GM18526 (cell line): Measurements from ENCODE around the gene AKT2.

Experiments
- POLR2A ChIP-seq: IDR thresholded peaks from 3 replicates; pipeline ENCODE4 v1.6.1; 2011; ENCODE audit not compliant: insufficient read length; ENCODE audit errors: extremely low read depth

AKT2 gene

DNA sequence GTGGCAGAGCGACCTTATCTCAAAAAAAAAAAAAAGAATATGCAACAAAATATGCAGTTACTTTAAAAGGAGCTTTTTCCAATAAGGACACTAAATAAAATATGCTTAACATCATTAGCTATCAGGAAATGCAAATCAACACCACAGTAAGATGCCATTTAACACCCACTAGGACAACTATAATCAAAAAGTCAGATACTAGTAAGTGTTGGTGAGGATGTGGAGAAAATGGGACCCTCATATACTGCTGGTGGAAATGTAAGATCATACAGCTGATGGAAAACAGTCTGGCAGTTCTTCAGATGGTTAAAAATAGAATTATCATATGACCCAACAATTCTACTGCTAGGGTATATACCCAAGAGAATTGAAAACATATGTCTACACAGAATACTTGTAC is 24.5 kb upstream of the AKT2 start:
- TF ChIP-seq POLR2A = no peak

DNA sequence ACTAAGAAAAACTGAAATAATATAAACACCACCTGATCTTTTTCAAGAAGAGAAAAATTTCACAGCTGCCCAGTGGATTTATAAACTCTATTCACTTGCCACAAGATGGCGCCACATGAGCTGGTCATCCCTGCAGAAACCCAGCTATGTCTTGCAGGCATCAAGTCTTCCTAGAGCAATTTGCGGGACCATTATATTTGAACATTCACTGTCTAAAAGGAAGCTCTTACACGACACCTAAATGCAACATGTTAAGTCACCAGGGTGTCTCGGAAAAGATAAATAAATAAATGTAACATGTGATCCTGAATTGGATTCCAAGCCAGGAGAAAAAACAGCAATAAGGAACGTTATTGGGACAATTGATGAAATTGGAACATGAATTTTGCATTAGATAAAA is 20.3 kb upstream of the AKT2 start:
- no peak for TF ChIP-seq POLR2A

DNA sequence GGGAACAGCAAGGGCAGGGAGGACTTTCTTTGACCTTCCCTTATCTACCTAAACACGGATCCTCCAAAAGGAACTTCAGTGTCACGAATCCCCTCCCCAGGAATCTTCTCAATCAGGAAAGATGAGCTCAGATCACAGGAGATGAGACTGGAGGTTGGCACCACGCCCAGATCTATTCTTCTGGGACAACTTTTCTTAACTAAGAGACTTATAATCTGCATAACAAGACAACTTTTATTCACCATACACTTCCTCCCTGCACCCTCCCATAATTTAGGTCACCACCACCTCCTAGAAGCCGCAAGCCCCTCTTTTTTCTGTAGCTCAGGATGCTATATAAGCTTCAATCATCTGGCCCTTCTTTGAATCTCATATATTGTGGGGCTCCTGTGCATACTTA is 19.2 kb upstream of the AKT2 start:
- no peak for TF ChIP-seq POLR2A

DNA sequence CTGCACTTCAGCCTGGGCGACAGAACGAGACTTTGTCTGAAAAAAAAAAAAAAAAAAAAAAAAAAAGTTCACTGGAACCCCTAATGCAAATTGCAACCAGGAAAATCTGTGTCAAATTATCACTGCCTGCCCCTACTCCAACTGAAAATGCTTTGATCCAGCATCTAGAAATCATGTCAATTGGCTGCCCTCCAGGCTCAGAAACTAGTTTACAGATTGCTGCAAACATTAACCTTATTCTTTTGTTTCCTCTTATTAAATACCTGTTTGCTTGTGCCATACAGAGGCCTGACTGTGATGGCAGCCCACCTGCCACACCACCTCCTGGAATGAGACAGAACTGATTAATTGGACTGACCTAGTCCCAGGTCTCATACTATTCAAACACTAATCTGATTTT is 18.6 kb upstream of the AKT2 start:
- no peak for TF ChIP-seq POLR2A

DNA sequence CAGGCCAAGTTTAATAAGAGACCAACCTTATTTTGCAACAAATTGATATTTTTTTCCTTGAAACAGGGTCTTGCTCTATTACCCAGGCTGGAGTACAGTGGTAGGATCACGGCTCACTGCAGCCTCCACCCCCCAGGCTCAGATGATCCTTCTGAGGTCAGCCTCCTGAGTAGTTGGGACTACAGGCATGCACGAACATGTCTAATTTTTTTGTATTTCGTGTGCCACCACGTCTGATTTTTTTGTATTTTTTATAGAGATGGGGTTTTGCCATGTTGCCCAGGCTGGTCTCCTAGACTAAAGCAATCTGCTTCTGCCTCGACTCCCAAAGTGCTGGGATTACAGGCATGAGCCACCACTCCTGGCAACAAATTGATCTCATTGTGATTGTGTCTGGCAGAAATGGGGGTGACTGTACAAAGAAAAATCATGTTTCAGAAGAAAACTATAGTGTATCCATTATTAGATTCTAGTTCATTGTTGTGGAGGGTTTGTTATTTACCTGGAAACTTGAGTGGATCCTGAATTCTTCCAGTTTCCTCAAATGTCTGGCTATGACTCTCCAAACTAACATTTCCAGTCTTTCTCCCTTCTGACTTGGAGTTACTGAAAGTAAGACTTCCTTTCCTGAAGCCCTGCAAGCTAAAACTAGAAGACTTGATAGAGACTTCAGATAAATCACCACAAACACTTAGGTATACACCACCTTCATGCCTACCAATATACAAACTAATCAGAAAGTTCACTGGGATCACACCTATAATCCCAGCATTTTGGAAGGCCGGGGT is 17.3 kb upstream of the AKT2 start:
- no peak for TF ChIP-seq POLR2A

DNA sequence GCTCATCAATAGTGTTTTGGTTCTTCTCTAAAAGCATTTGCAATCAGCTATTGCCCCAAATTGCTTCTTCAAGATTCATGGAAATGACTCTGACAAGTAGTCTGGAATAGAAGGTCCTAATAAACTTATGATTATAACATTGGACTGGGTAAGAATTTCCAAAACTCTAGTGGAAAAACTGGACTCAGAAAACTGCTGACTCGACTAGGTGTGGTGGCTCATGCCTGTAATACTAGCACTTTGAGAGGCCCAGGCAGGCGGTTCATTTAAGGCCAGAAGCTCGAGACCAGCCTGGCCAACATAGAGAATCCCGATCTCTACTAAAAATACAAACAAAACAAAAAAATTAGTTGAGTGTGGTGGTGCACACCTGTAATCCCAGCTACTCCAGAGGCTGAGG is 15.5 kb upstream of the AKT2 start:
- TF ChIP-seq POLR2A = no peak

DNA sequence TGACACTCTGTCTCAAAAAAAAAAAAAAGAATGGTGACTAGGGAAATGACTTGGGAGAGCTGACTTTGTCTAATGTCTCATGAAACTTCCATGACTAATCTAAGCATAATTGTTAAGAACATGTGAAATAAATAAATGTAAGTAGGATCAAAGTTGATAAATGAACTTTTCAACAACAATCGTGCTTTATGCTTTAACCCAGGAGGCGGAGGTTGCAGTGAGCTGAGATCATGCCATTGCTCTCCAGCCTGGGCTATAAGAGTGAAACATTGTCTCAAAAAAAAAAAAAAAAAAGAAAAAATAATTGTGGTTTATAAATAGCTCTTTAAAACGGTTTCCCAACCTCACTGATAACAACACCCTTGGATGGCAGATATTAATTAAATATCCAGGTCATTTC is 12.9 kb upstream of the AKT2 start:
- no peak for TF ChIP-seq POLR2A

DNA sequence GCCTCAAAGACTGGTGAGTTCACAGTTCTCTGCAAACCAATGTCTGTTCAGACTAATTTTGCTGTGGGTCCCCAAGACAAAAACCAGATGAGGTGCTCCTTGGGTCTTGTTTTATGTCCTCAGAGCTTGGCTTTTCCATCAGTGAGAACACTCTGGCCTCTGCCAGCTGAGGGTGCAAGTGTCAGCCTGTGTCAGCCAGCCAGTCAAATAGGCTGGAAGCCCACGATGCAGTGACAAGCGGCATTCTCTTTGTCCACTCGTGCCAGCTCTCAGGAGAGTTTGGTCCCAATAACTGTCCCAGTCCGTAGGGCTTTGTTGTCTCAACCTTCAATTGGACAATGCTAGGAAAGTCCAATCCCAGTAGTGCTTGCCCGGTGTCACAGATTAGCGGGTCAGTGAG is 9.4 kb upstream of the AKT2 start:
- TF ChIP-seq POLR2A = no peak

DNA sequence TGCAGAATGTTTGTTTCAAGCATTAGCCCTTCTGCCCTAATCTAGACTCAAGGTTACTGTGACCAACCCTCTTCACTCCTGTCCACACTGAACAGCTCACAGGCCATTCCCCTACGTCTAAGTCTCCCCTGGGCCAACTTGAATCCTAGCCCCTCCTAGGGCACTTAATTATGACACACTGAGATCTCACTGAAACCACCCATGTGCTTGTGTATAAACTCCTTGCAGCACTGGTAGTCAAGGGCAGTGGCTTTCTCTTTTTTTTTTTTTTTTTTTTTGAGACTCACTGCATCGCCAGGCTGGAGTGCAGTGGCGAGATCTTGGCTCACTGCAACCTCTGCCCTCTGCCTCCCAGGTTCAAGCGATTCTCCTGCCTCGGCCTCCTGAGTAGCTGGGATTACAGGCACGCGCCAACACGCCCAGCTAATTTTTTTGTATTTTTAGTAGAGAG is 1.9 kb upstream of the AKT2 start:
- no peak for TF ChIP-seq POLR2A

DNA sequence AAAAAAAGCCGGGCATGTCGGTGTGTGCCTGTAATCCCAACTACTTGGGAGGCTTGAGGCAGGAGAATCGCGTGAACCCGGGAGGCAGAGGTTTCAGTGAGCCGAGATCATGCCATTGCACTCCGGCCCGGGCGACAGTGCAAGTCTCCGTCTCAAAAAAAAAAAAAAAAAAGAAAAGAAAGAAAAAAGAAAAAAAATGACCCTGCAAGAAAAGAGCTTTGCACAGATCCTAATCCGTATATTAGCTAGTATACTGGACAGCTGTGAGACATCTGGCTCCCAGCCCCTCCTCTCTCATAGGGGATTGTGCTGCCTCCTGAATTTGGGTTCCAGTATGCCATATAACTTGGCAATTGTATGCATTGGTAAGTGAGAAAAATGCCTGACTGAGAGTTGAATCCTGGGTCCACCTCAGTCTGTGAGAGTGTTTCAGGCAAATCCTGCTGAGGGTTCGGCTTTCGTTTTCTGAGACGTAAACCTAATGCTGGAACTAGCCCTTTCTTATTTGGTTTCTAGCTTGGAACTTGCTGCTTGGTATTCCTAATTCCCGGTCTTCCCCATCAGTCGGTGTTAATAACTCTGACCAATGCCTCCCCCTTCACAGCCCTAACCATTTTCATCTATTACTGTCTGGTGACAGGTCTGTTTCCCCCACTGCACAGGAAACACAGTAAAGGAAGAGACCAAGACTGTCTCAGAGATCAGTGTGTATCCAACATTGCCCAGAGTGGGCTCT is 1.3 kb upstream of the AKT2 start:
- no peak for TF ChIP-seq POLR2A

DNA sequence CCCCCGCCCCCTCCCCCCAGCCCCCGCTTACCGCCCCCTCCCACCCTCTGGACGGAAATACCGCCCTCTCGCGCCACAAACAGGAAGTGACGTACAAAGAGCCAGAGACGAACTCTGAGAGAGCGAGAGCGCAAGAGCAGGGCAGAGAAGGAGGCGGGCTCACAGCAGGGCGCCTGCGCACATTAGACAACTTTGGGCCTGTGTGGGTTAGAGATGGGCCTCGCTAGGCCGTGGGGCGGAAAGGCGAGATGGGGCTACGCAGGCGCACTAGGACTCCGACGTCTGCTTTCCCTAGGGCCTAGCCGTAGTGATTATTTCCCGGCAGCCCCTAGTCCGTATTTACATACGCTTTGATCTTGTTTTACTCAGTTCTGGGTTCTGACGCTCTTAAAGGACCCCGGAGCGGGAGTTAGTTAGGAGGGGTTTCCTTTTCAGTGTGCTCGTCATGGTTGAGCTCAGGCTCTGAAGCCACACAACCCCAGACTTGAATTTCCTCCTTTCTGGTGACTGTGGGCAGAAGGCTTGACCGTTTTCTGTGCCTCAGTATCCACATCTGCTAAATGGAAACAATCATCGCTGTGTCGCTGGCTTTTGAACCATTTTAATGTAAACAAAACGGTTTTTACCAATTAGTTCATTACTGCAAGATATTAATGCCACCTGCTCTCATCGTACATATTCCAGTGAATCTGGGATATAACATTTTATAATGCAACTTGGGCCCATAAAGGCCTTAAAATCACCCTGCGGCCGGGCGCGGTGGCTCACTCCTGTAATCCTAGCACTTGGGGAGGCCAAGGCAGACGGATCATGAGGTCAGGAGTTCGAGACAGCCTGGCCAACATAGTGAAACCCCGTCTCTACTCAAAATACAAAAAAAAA is 449 bp upstream of the AKT2 start:
- TF ChIP-seq POLR2A = peak; percentile 63

DNA sequence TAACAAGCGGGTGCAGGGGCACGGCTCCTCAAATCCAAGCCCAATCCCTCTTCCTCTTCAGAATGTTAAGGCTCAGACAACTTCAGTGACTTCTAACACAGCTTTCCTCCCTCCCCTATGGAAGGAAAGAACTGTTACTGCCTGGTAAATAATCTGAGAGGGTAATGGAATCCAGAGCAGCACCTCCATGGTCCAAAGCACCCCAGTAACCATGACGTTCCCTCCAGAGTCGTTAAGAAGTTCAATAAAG is 969 bp downstream of the AKT2 start:
- no peak for TF ChIP-seq POLR2A

DNA sequence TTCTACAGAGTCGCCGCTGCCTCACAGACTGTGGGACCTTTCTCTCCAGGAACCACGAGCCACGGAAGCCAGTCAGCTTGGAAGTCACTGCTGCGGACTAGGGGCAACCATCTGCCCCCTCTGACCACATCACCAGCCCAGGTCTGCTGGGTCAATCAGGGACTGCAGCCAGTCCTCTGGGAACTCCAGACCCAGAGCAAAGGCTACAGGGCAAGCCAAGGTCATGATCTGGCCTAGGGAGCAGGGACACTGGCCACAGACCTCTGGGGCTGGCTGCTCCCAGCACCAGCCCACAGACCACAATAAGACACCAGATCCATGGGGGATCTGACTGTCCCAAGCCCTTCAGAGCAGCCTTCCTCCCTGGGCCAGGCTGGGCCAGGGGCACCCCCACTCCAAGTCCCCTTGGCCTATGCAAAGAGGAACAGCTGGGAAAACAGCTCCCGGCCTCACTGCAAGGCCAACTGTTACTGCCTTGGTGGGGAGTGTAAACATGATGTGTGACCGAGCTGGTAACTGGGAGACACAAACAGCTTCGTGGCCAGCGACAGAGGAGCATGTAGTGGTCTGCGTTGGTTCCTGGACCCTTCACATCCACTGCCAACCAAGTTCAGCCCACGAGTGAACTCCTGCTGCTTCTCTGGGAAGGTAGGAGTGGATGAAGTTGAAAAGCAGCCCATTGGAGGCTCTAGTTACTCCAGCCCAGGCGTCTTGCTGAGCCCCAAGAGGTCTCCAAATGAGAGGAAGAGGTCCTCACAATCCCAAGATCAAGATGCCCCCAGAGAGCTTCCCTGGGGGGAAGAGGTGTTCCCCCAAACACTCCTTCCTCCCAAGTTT is 1.5 kb downstream of the AKT2 start:
- TF ChIP-seq POLR2A = no peak

DNA sequence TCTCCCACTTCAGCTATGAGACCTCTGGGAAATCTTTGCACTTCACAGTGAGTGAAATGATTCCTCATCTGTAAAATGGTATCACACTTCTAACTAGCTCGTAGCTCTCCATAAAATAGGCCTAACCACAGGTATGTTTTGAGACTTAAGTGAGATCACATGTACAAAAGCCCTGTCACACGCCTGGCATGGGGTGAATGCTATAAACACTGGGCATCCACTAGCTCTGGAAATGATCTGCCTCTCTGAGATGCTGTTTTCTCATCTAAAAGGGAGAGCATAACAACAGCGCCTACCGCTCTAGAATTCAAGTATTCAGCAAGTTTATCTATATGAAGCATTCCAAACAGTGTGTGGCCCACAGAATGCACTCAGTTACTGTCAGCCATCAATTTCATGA is 2.2 kb downstream of the AKT2 start:
- no peak for TF ChIP-seq POLR2A

DNA sequence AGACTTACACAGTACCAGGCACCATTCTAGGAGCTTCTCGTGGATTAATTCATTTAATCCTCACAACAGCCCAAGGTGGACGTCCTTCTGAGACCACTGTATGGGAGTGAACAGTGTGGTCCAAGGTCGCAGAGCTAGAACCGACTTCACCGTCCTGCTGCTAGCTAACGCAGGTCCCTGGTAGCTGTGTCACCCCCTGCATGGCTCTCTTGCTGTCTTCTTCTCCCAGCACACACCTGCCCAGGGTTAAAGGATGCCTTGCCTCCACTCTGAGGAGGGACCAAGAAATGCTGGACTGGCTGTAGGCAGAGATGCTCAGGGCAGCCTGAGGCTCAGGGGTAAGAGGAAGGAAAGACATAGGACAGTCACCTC is 3.0 kb downstream of the AKT2 start:
- TF ChIP-seq POLR2A = no peak

DNA sequence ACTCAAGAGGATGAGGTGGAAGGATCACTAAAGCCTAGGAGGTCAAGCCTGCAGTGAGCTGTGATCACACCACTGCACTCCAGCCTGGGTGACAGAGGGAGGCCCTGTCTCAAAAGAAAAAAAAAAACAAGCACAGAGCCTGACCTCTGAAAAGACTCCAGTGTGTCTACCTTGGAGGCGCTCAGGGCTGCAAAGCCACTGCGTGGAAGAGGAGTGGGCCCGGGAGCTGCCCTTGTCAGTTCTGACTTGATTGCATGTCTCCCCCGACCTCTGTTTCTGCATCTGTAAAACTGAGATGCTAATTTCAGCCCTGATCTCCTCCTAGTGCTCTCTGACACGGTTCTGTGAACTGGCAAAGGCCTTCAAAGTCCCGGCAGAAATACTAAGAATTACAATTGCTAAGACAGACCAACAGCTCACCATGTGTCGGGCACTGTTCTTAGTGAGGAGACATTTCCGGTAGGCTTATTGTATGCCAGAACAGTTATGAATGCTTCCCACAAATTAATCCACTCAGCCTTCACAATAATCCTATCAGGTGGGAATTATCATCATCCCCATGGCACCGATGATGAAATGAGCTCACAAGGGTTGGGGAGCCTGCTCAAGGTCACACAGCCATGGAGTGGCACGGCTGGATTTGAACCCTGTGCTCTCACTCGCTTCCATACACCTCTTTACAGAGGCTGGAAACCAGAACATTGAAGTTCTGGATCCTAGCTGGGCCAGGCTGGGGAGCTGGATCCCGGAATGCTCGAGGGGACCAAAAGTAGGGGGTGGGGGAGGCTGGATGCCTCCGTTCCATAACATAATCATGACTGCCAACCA is 3.5 kb downstream of the AKT2 start:
- TF ChIP-seq POLR2A = no peak
